Measurements from ENCODE around the gene BBS10. TPM values are rescaled to one million over a fixed set of nuclear protein-coding genes. Genes with fewer than 3 reads are reported as not detected.
A peak's percentile ranks its signal among the peaks of the same experiment; 100 is the strongest.

BBS10 gene
- total RNA-seq, 1 donor from 2014 or later = 10.7 TPM

DNA sequence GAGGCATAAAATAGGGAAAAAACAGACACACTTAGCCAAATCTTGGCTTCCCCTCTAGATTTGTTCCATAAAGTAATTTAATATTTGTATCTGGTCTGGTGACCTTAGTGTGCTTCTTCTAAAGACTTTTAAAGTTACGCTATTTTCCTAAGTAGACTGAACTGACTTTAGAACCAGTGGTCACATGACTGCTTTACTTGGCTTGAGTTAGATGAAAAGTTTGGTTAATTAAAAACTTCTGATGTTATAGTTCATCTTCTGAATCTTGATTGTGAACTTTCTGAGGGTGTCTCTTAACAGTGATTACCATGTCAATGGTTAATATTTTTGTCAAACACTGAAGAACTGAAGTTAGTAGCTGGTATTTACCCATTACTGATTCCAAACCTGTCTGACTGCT, 2.6 kb downstream of the BBS10 start:
- H3K4me3 Mint-ChIP-seq = no peak overlapping the region
- H3K27ac Mint-ChIP-seq = peak overlapping the region; percentile 11

DNA sequence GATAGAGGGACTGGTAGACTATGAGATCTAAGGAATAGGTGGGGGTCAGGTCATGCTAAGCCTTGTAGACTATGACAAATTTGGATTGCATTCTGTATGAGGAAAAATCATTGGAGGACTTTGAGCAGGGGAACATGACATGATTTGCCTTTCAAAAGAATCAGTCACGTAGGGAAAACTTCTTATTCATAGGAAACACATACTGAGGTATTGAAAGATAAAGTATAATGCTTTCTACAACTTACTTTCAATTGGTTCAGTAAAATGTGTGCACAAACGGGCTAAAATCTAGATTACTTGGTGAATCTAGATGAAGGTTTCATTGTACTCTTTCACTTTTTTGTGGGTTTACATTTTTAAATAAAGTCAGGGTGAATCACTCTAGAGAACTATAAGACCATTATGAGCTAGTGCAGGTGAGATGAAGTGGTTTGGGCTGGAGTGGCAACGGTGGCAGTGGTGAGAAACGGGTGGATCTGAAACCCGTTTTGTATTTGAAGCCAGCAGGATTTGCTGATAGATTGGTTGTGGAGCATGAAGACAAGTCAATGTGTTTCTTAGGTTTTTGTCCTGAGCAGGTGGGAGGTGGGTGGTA, 6.7 kb downstream of the BBS10 start:
- Mint-ChIP-seq H3K4me3 (no peak overlapping the region), H3K36me3 (no peaks in the 10 kb centered on the region), H3K9me3 (no peaks in the 10 kb centered on the region), H3K27ac (no peak overlapping the region), H3K27me3 (ENCODE audit: low read depth) (no peaks in the 10 kb centered on the region), H3K4me1 (peaks cover 17% of the 10 kb centered on the region)
- TF ChIP-seq CTCF (IDR thresholded peaks at IDR 0.05; ENCODE audit: unreplicated experiment) = no peak
- no peak for DNase-seq (ENCODE audit: low spot score in 2 of 2, unreplicated experiment in 2 of 2)

More for the DNA sequence above, 2.6 kb downstream of the BBS10 start:
- no peaks in the 10 kb centered on the region for H3K36me3 Mint-ChIP-seq
- no peaks in the 10 kb centered on the region for H3K9me3 Mint-ChIP-seq
- no peak for DNase-seq (ENCODE audit: low spot score in 2 of 2, unreplicated experiment in 2 of 2)
- H3K27me3 Mint-ChIP-seq (ENCODE audit: low read depth) = no peaks in the 10 kb centered on the region
- TF ChIP-seq CTCF (IDR thresholded peaks at IDR 0.05; ENCODE audit: unreplicated experiment) = no peak
- H3K4me1 Mint-ChIP-seq = peaks cover 34% of the 10 kb centered on the region

GRCh38 chr12:76340680-76341435, 7.4 kb downstream of the BBS10 start:
- no peak overlapping the region for H3K4me3 Mint-ChIP-seq
- no peak overlapping the region for H3K27ac Mint-ChIP-seq
- DNase-seq (ENCODE audit: low spot score in 2 of 2, unreplicated experiment in 2 of 2) = no peak
- no peaks in the 10 kb centered on the region for H3K36me3 Mint-ChIP-seq
- no peak for TF ChIP-seq CTCF (IDR thresholded peaks at IDR 0.05; ENCODE audit: unreplicated experiment)
- no peaks in the 10 kb centered on the region for H3K27me3 Mint-ChIP-seq (ENCODE audit: low read depth)
- H3K9me3 Mint-ChIP-seq = no peaks in the 10 kb centered on the region
- peaks cover 11% of the 10 kb centered on the region for H3K4me1 Mint-ChIP-seq

DNA sequence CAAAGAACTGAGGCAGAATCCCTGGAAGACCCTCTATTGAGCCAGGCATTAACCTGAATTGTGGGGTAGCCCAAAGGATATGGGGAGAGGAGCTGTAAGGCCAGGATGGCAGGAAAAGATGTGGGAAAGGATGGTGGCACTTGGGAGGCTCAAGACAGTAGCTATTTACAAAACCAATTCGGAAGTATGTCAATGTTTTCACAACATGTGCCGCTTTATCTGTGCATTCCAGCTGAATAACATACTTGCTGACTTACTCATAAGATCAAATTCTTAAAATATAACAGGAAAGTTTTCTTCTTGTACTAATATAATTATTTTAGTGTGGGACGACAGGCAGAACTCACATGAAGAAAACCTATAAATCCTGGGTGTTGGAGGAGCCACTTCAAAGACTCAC, 10.6 kb downstream of the BBS10 start:
- TF ChIP-seq CTCF (IDR thresholded peaks at IDR 0.05; ENCODE audit: unreplicated experiment) = no peak
- Mint-ChIP-seq H3K4me3 (no peak overlapping the region), H3K27me3 (ENCODE audit: low read depth) (no peaks in the 10 kb centered on the region), H3K9me3 (no peaks in the 10 kb centered on the region), H3K27ac (no peak overlapping the region), H3K36me3 (no peaks in the 10 kb centered on the region), H3K4me1 (no peaks in the 10 kb centered on the region)
- DNase-seq (ENCODE audit: low spot score in 2 of 2, unreplicated experiment in 2 of 2) = no peak

GRCh38 chr12:76332606-76333005, 15.6 kb downstream of the BBS10 start:
- Mint-ChIP-seq H3K4me1 (no peaks in the 10 kb centered on the region), H3K9me3 (peaks cover 16% of the 10 kb centered on the region), H3K4me3 (no peak overlapping the region), H3K27me3 (ENCODE audit: low read depth) (no peaks in the 10 kb centered on the region), H3K36me3 (no peaks in the 10 kb centered on the region), H3K27ac (no peak overlapping the region)
- TF ChIP-seq CTCF (IDR thresholded peaks at IDR 0.05; ENCODE audit: unreplicated experiment) = no peak
- DNase-seq (ENCODE audit: low spot score in 2 of 2, unreplicated experiment in 2 of 2) = no peak
